ENCODE measurements around the gene TMEM123. TPM values are rescaled to one million over a fixed set of nuclear protein-coding genes. Genes with fewer than 3 reads are reported as not detected.

TMEM123 gene
- total RNA-seq, 1 experiment from 2014 or later, result 214 TPM

- Histone ChIP-seq H3K4me1 (ENCODE audit: insufficient read depth, low read length, poor library complexity, severe bottlenecking) (no peaks in the 10 kb centered on the region), H3K36me3 (ENCODE audit: insufficient read depth, low read length, poor library complexity, severe bottlenecking) (no peaks in the 10 kb centered on the region), H3K9me3 (ENCODE audit: low read depth, low read length, poor library complexity, severe bottlenecking) (no peaks in the 10 kb centered on the region), H3K4me3 (ENCODE audit: low read depth, low read length, poor library complexity, severe bottlenecking) (no peak overlapping the region), H3K27me3 (replicated peaks; ENCODE audit: insufficient read depth, low read depth, low read length, poor library complexity) (no peaks in the 10 kb centered on the region), H3K27ac (ENCODE audit: low read depth, low read length, poor library complexity, severe bottlenecking) (no peak overlapping the region)
- ChIA-PET CTCF (no interaction called here), POLR2A (ENCODE audit: low non-redundant PET) (no interaction called here)
- no TSS peak for BruUV-seq (replicated peaks)
- TF ChIP-seq CTCF (conservative IDR thresholded peaks at IDR 0.05; ENCODE audit: low read depth, low read length) (no peak), EZH2 (IDR thresholded peaks at IDR 0.05; ENCODE audit: borderline replicate concordance, low read depth, low read length, poor library complexity, severe bottlenecking) (no peak)
- no peak for DNase-seq (ENCODE audit: low spot score)
- intact Hi-C loops (cut with micrococcal nuclease; ENCODE audit: unreplicated experiment), result no loop called here
Measured at GRCh38 chr11:102465696-102466095, 13.1 kb upstream of the TMEM123 start.

- intact Hi-C loops (cut with micrococcal nuclease; ENCODE audit: unreplicated experiment), result no loop called here
- TF ChIP-seq EZH2 (IDR thresholded peaks at IDR 0.05; ENCODE audit: borderline replicate concordance, low read depth, low read length, poor library complexity, severe bottlenecking), result no peak
- TF ChIP-seq CTCF (conservative IDR thresholded peaks at IDR 0.05; ENCODE audit: low read depth, low read length), result no peak
- H3K4me3 ChIP-seq (ENCODE audit: low read depth, low read length, poor library complexity, severe bottlenecking), result no peak overlapping the region
- POLR2A ChIA-PET (ENCODE audit: low non-redundant PET), result no interaction called here
- no peaks in the 10 kb centered on the region for H3K4me1 ChIP-seq (ENCODE audit: insufficient read depth, low read length, poor library complexity, severe bottlenecking)
- BruUV-seq (replicated peaks), result no TSS peak
- no peak for DNase-seq (ENCODE audit: low spot score)
- no peaks in the 10 kb centered on the region for H3K27me3 ChIP-seq (replicated peaks; ENCODE audit: insufficient read depth, low read depth, low read length, poor library complexity)
- CTCF ChIA-PET, result no interaction called here
- no peak overlapping the region for H3K27ac ChIP-seq (ENCODE audit: low read depth, low read length, poor library complexity, severe bottlenecking)
- H3K9me3 ChIP-seq (ENCODE audit: low read depth, low read length, poor library complexity, severe bottlenecking), result no peaks in the 10 kb centered on the region
- no peaks in the 10 kb centered on the region for H3K36me3 ChIP-seq (ENCODE audit: insufficient read depth, low read length, poor library complexity, severe bottlenecking)
Measured at GRCh38 chr11:102464859-102465500, 12.4 kb upstream of the TMEM123 start.

GRCh38 chr11:102464037-102464436 is 11.5 kb upstream of the TMEM123 start:
- Histone ChIP-seq H3K27me3 (replicated peaks; ENCODE audit: insufficient read depth, low read depth, low read length, poor library complexity) (no peaks in the 10 kb centered on the region), H3K27ac (ENCODE audit: low read depth, low read length, poor library complexity, severe bottlenecking) (no peak overlapping the region), H3K36me3 (ENCODE audit: insufficient read depth, low read length, poor library complexity, severe bottlenecking) (no peaks in the 10 kb centered on the region), H3K4me3 (ENCODE audit: low read depth, low read length, poor library complexity, severe bottlenecking) (no peak overlapping the region), H3K9me3 (ENCODE audit: low read depth, low read length, poor library complexity, severe bottlenecking) (no peaks in the 10 kb centered on the region), H3K4me1 (ENCODE audit: insufficient read depth, low read length, poor library complexity, severe bottlenecking) (peaks cover 3% of the 10 kb centered on the region)
- BruUV-seq (replicated peaks), result no TSS peak
- intact Hi-C loops (cut with micrococcal nuclease; ENCODE audit: unreplicated experiment), result no loop called here
- TF ChIP-seq EZH2 (IDR thresholded peaks at IDR 0.05; ENCODE audit: borderline replicate concordance, low read depth, low read length, poor library complexity, severe bottlenecking), result no peak
- TF ChIP-seq CTCF (conservative IDR thresholded peaks at IDR 0.05; ENCODE audit: low read depth, low read length), result no peak
- no peak for DNase-seq (ENCODE audit: low spot score)
- POLR2A ChIA-PET (ENCODE audit: low non-redundant PET), result no interaction called here
- CTCF ChIA-PET, result no interaction called here

Measured in A673 (cell line).